SU-DHL-6 (cell line): ENCODE data around the gene TLE1.

Source experiments
- CTCF ChIP-seq: fragments of 200-600 bp; sonication (generic); IDR thresholded peaks from one replicate; pipeline ENCODE4 v1.5.1; 2017; ENCODE audit warnings: antibody characterized with exemption, mild to moderate bottlenecking, low read length, moderate library complexity; ENCODE audit not compliant: insufficient read depth, poor library complexity, severe bottlenecking
- EZH2phosphoT487 ChIP-seq: fragments of 200-600 bp; sonication (generic), shearing (Covaris generic); conservative IDR thresholded peaks from 2 replicates; pipeline ENCODE4 v1.6.1; 2018; ENCODE audit warnings: mild to moderate bottlenecking, antibody characterized with exemption, low read length, moderate library complexity, mixed read lengths

DNA sequence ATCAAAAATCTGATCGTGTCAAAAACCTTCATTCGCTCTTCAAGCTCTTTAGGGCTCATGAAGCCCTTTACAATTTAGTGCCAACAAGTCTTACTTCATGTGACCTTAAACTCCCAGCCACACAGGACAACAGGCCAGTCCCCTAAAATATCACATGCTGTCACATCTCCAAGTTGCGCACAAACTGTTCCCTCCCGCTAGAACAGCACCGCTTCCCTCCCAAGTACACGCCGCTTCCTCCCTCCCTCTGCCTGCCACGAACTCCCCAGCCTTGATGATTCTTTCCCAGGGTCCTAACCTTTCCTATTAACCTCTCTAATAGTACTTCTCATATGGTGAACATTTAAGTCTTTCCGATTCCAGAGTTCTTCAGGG is 91.2 kb downstream of the TLE1 start:
- TF ChIP-seq CTCF (no peak), EZH2phosphoT487 (no peak)
